Common myeloid progenitor, CD34-positive (primary cell): ENCODE data around the gene GRM4.

ENCODE experiments used
- CTCF ChIA-PET: fragments of 350-600 bp; sonication (Branson Sonifier 250); formaldehyde crosslinking; loops from one replicate; lab custom pipeline; 2021; ENCODE audit warnings: antibody characterized with exemption; lab: Charles Lee
- POLR2A ChIA-PET: fragments of 350-600 bp; sonication (Branson Sonifier 250); formaldehyde crosslinking; loops from one replicate; lab custom pipeline; 2021; ENCODE audit warnings: antibody characterized with exemption; lab: Charles Lee
- DNase-seq, 3 donors: peaks; one replicate each; pipeline versions ENCODE4 v3.0.0 to v3.0.0-alpha.2; 2013
- H3K27ac ChIP-seq, 2 experiments: 1 replicate in 1 of 2; 2 replicates in 1 of 2; pipeline ENCODE4 v1.7.0; 2013; ENCODE audit warnings: inconsistent platforms in 2 of 2, low read length in 2 of 2, mild to moderate bottlenecking in 2 of 2, low read depth in 1 of 2, moderate library complexity in 1 of 2; ENCODE audit not compliant: severe bottlenecking in 2 of 2, insufficient read depth in 1 of 2, poor library complexity in 1 of 2
- H3K27me3 ChIP-seq, 5 experiments: replicated peaks in 2 of 5; 1 replicate in 3 of 5; 2 replicates in 2 of 5; pipeline versions ENCODE4 v1.6.1 to v1.7.0; 2013; ENCODE audit warnings: low read length in 4 of 5, mild to moderate bottlenecking in 2 of 5, moderate library complexity in 2 of 5, inconsistent platforms in 1 of 5; ENCODE audit not compliant: insufficient read depth in 5 of 5, control insufficient read depth in 4 of 5
- H3K36me3 ChIP-seq, 4 experiments: 1 replicate in 2 of 4; 2 replicates in 2 of 4; pipeline versions ENCODE4 v1.6.1 to v1.7.0; 2013; ENCODE audit warnings: low read length in 3 of 4, control low read depth in 1 of 4, mild to moderate bottlenecking in 1 of 4; ENCODE audit not compliant: control insufficient read depth in 4 of 4, insufficient read depth in 4 of 4
- H3K4me1 ChIP-seq, 4 experiments: 1 replicate in 3 of 4; 2 replicates in 1 of 4; pipeline versions ENCODE4 v1.6.1 to v1.7.1; 2013; ENCODE audit warnings: low read length in 3 of 4, mild to moderate bottlenecking in 3 of 4, control low read depth in 1 of 4, inconsistent platforms in 1 of 4, moderate library complexity in 1 of 4; ENCODE audit not compliant: control insufficient read depth in 4 of 4, insufficient read depth in 4 of 4; ENCODE audit errors: control extremely low read depth in 1 of 4
- H3K4me3 ChIP-seq, 7 experiments: 1 replicate in 4 of 7; 2 replicates in 3 of 7; pipeline versions ENCODE4 v1.5.1 to v1.7.0; 2013; ENCODE audit warnings: mild to moderate bottlenecking in 7 of 7, low read length in 6 of 7, moderate library complexity in 6 of 7, inconsistent platforms in 2 of 7, low read depth in 2 of 7, control low read depth in 1 of 7; ENCODE audit not compliant: insufficient read depth in 4 of 7, control insufficient read depth in 1 of 7; ENCODE audit errors: extremely low read depth in 1 of 7
- H3K9me3 ChIP-seq, 5 experiments: 1 replicate in 4 of 5; 2 replicates in 1 of 5; pipeline versions ENCODE4 v1.6.1 to v1.7.1; 2013; ENCODE audit warnings: low read length in 4 of 5, mild to moderate bottlenecking in 2 of 5, inconsistent platforms in 1 of 5, low read depth in 1 of 5, moderate library complexity in 1 of 5; ENCODE audit not compliant: control insufficient read depth in 4 of 5, insufficient read depth in 2 of 5; ENCODE audit errors: control extremely low read depth in 1 of 5
- WGBS: methylation state at CpG from one replicate; pipeline ENCODE4 v1.1.5; 2013; ENCODE audit not compliant: insufficient coverage; 5-methylcytosine and 5-hydroxymethylcytosine counted together

Gene GRM4

GRCh38 chr6:34052918-34053608 lies 92.8 kb downstream of the GRM4 start:
- no peak overlapping the region for H3K4me3 ChIP-seq
- H3K36me3 ChIP-seq: no peaks in the 10 kb centered on the region
- H3K9me3 ChIP-seq: peaks cover 0 to 2% (median 0%) of the 10 kb centered on the region in 5 experiments
- CTCF ChIA-PET: interaction anchor here (0.9 to 5.1 kb wide), 6 partner anchors 10 to 286 kb away, joined by 3 to 38 read pairs (median 4); no protein-coding TSS in a partner anchor
- WGBS: 96% methylated on average over 7 of the region's 7 CpGs
- no peak overlapping the region for H3K27ac ChIP-seq
- DNase-seq: no peak
- peaks cover 0 to 6% (median 0%) of the 10 kb centered on the region in 4 experiments for H3K4me1 ChIP-seq
- peaks cover 0 to 3% (median 0%) of the 10 kb centered on the region in 5 experiments for H3K27me3 ChIP-seq
- POLR2A ChIA-PET: no interaction called here

- no peak overlapping the region for H3K27ac ChIP-seq
- DNase-seq: no peak
- CTCF ChIA-PET: interaction anchor here (1.0 to 5.1 kb wide), 9 partner anchors 8 to 291 kb away, joined by 3 to 38 read pairs (median 5); no protein-coding TSS in a partner anchor
- no peak overlapping the region for H3K4me3 ChIP-seq
- peaks cover 0 to 2% (median 0%) of the 10 kb centered on the region in 5 experiments for H3K9me3 ChIP-seq
- peaks cover 0 to 6% (median 0%) of the 10 kb centered on the region in 4 experiments for H3K4me1 ChIP-seq
- 80% methylated on average over 5 of the region's 8 CpGs for WGBS
- H3K36me3 ChIP-seq: no peaks in the 10 kb centered on the region
- peaks cover 0 to 3% (median 0%) of the 10 kb centered on the region in 5 experiments for H3K27me3 ChIP-seq
- POLR2A ChIA-PET: interaction anchor here (0.6 kb wide), 1 partner anchor 614 kb away, joined by 3 read pairs; no protein-coding TSS in a partner anchor
These were observed 93.6 kb downstream of the GRM4 start for GRCh38 chr6:34052071-34052825.

- DNase-seq: peak in 1 of 3 donors; percentile 49
- Histone ChIP-seq H3K36me3 (no peaks in the 10 kb centered on the region), H3K27ac (no peak overlapping the region), H3K9me3 (peaks cover 0 to 2% (median 0%) of the 10 kb centered on the region in 5 experiments), H3K4me3 (no peak overlapping the region), H3K4me1 (peaks cover 0 to 6% (median 0%) of the 10 kb centered on the region in 4 experiments), H3K27me3 (peaks cover 0 to 8% (median 0%) of the 10 kb centered on the region in 5 experiments)
- CTCF ChIA-PET: interaction anchor here (1.0 to 5.1 kb wide), 5 partner anchors 9 to 290 kb away, joined by 3 to 29 read pairs (median 5); no protein-coding TSS in a partner anchor
- WGBS: 38% methylated on average over 4 of the region's 8 CpGs
- POLR2A ChIA-PET: interaction anchor here (0.6 kb wide), 2 partner anchors 29 to 615 kb away, joined by 3 read pairs; no protein-coding TSS in a partner anchor
These were observed 94.5 kb downstream of the GRM4 start for GRCh38 chr6:34051331-34051919.

GRCh38 chr6:34050691-34051090 lies 95.2 kb downstream of the GRM4 start:
- Histone ChIP-seq H3K4me3 (no peak overlapping the region), H3K27me3 (peaks cover 0 to 9% (median 0%) of the 10 kb centered on the region in 5 experiments), H3K9me3 (peaks cover 0 to 2% (median 0%) of the 10 kb centered on the region in 5 experiments), H3K27ac (no peak overlapping the region), H3K4me1 (peaks cover 0 to 6% (median 0%) of the 10 kb centered on the region in 4 experiments), H3K36me3 (no peaks in the 10 kb centered on the region)
- CTCF ChIA-PET: interaction anchor here (1.3 to 5.1 kb wide), 3 partner anchors 10 to 26 kb away, joined by 5 to 29 read pairs (median 7); no protein-coding TSS in a partner anchor
- DNase-seq: no peak
- 100% methylated on average over 4 of the region's 5 CpGs for WGBS
- POLR2A ChIA-PET: no interaction called here

GRCh38 chr6:34049395-34050342 lies 96.2 kb downstream of the GRM4 start:
- CTCF ChIA-PET: no interaction called here
- peaks cover 0 to 2% (median 0%) of the 10 kb centered on the region in 5 experiments for H3K9me3 ChIP-seq
- no peak overlapping the region for H3K27ac ChIP-seq
- WGBS: 94% methylated on average over 12 of the region's 15 CpGs
- H3K36me3 ChIP-seq: no peaks in the 10 kb centered on the region
- no peak for DNase-seq
- peaks cover 0 to 10% (median 3%) of the 10 kb centered on the region in 4 experiments for H3K4me1 ChIP-seq
- H3K27me3 ChIP-seq: peaks cover 0 to 9% (median 0%) of the 10 kb centered on the region in 5 experiments
- POLR2A ChIA-PET: no interaction called here
- no peak overlapping the region for H3K4me3 ChIP-seq
